SK-N-SH treated with all-trans-retinoic acid at 6 μM for 48 hours (cell line): Measurements from ENCODE around the gene PRKG1.

Experiments used
- ATAC-seq: fragments of 200-7000 bp; cut with Tn5 transposase; 3 replicates; pipeline ENCODE4 v1.9.1; 2020; ENCODE audit warnings: mild to moderate bottlenecking, moderate library complexity
- ARNTL ChIP-seq: fragments of 450-650 bp; formaldehyde crosslinking; IDR thresholded peaks from 2 replicates; pipeline ENCODE4 v1.5.0; 2020; ENCODE audit warnings: low read depth, mild to moderate bottlenecking, moderate library complexity, borderline replicate concordance
- CREB5 ChIP-seq: fragments of 250-450 bp; sonication (Bioruptor Pico); IDR thresholded peaks from 2 replicates; pipeline ENCODE4 v1.5.1; 2020; ENCODE audit warnings: low read depth, mild to moderate bottlenecking, moderate library complexity
- CSDC2 ChIP-seq: fragments of 250-450 bp; sonication (Bioruptor Pico); IDR thresholded peaks from 2 replicates; pipeline ENCODE4 v1.5.0; 2020; ENCODE audit warnings: mild to moderate bottlenecking, moderate library complexity
- CSRNP3 ChIP-seq: fragments of 250-450 bp; sonication (Bioruptor Pico); IDR thresholded peaks from 2 replicates; pipeline ENCODE4 v1.5.1; 2021; ENCODE audit warnings: mild to moderate bottlenecking, moderate library complexity
- ESRRG ChIP-seq: fragments of 250-450 bp; sonication (Bioruptor Pico); IDR thresholded peaks from 2 replicates; pipeline ENCODE4 v1.6.1; 2021; ENCODE audit warnings: mild to moderate bottlenecking
- GLIS3 ChIP-seq: fragments of 250-450 bp; sonication (Bioruptor Pico); IDR thresholded peaks from 2 replicates; pipeline ENCODE4 v1.5.0; 2020; ENCODE audit warnings: mild to moderate bottlenecking, moderate library complexity
- ISL1 ChIP-seq: fragments of 250-450 bp; sonication (Bioruptor Pico); IDR thresholded peaks from 2 replicates; pipeline ENCODE4 v2.1.2; 2022; ENCODE audit warnings: mild to moderate bottlenecking, moderate library complexity
- OSR1 ChIP-seq: fragments of 250-450 bp; sonication (Bioruptor Pico); IDR thresholded peaks from 2 replicates; pipeline ENCODE4 v1.8.0; 2022; ENCODE audit warnings: moderate library complexity, mild to moderate bottlenecking, inconsistent platforms
- PATZ1 ChIP-seq: fragments of 250-450 bp; sonication (Bioruptor Pico); IDR thresholded peaks from 2 replicates; pipeline ENCODE4 v1.8.0; 2020; ENCODE audit warnings: mild to moderate bottlenecking, moderate library complexity, borderline replicate concordance
- POU6F1 ChIP-seq: fragments of 250-450 bp; sonication (Bioruptor Pico); IDR thresholded peaks from 2 replicates; pipeline ENCODE4 v1.8.0; 2021; ENCODE audit warnings: low read depth, mild to moderate bottlenecking, moderate library complexity, borderline replicate concordance
- PPARA ChIP-seq: fragments of 250-450 bp; sonication (Bioruptor Pico); IDR thresholded peaks from 2 replicates; pipeline ENCODE4 v1.5.0; 2020; ENCODE audit warnings: mild to moderate bottlenecking, borderline replicate concordance
- RARB ChIP-seq: fragments of 250-450 bp; sonication (Bioruptor Pico); IDR thresholded peaks from 2 replicates; pipeline ENCODE4 v1.8.0; 2021; ENCODE audit warnings: mild to moderate bottlenecking, moderate library complexity
- TCF4 ChIP-seq: fragments of 250-450 bp; sonication (Bioruptor Pico); IDR thresholded peaks from 2 replicates; pipeline ENCODE4 v1.8.0; 2021; ENCODE audit warnings: mild to moderate bottlenecking, moderate library complexity, borderline replicate concordance
- TOX ChIP-seq: fragments of 250-450 bp; sonication (Bioruptor Pico); IDR thresholded peaks from 2 replicates; pipeline ENCODE4 v1.8.0; 2021; ENCODE audit warnings: mild to moderate bottlenecking, moderate library complexity, borderline replicate concordance
- TSHZ2 ChIP-seq: fragments of 250-450 bp; sonication (Bioruptor Pico); IDR thresholded peaks from 2 replicates; pipeline ENCODE4 v1.5.0; 2020; ENCODE audit warnings: mild to moderate bottlenecking, moderate library complexity
- ZC3H10 ChIP-seq: fragments of 250-450 bp; sonication (Bioruptor Pico); IDR thresholded peaks from 2 replicates; pipeline ENCODE4 v1.5.1; 2021; ENCODE audit warnings: mild to moderate bottlenecking, moderate library complexity
- ZFP3 ChIP-seq: fragments of 250-450 bp; sonication (Bioruptor Pico); IDR thresholded peaks from 2 replicates; pipeline ENCODE4 v1.5.0; 2020; ENCODE audit warnings: mild to moderate bottlenecking, moderate library complexity
- ZFP30 ChIP-seq: fragments of 450-650 bp; formaldehyde crosslinking; IDR thresholded peaks from 2 replicates; pipeline ENCODE4 v1.5.0; 2022; ENCODE audit warnings: mild to moderate bottlenecking, moderate library complexity
- ZNF565 ChIP-seq: fragments of 450-650 bp; formaldehyde crosslinking; conservative IDR thresholded peaks from 2 replicates; pipeline ENCODE4 v1.5.0; 2020; ENCODE audit warnings: low read depth, mild to moderate bottlenecking, moderate library complexity
- ZNF70 ChIP-seq: fragments of 450-650 bp; formaldehyde crosslinking; IDR thresholded peaks from 2 replicates; pipeline ENCODE4 v1.5.0; 2020; ENCODE audit warnings: mild to moderate bottlenecking, moderate library complexity
- ZNF8 ChIP-seq: fragments of 450-650 bp; formaldehyde crosslinking; IDR thresholded peaks from 2 replicates; pipeline ENCODE4 v1.5.0; 2020; ENCODE audit warnings: mild to moderate bottlenecking, moderate library complexity

Gene PRKG1

GRCh38 chr10:51955696-51956095 is 881.4 kb downstream of the PRKG1 start (continued):
- TF ChIP-seq PATZ1 (CRISPR knock-in tag) (no peak), RARB (no peak), ZNF565 (CRISPR knock-in tag) (no peak), ZFP3 (CRISPR knock-in tag) (no peak), TCF4 (no peak), POU6F1 (CRISPR knock-in tag) (no peak), TOX (CRISPR knock-in tag) (no peak), OSR1 (no peak), PPARA (CRISPR knock-in tag) (no peak), CSDC2 (no peak), ZNF70 (no peak), ZC3H10 (CRISPR knock-in tag) (no peak)

- no peak for ATAC-seq
- TF ChIP-seq ARNTL (CRISPR knock-in tag) (no peak), ESRRG (CRISPR knock-in tag) (no peak), CSDC2 (no peak)
Measured at GRCh38 chr10:51956822-51957221, 882.5 kb downstream of the PRKG1 start.

- ATAC-seq: peak; percentile 85
- TF ChIP-seq OSR1 (no peak), ZC3H10 (CRISPR knock-in tag) (no peak), ZNF70 (no peak), TSHZ2 (no peak), PPARA (CRISPR knock-in tag) (no peak), RARB (no peak), ARNTL (CRISPR knock-in tag) (no peak), TCF4 (no peak), GLIS3 (CRISPR knock-in tag) (no peak), ZNF8 (CRISPR knock-in tag) (no peak), ISL1 (CRISPR knock-in tag) (no peak), CSRNP3 (CRISPR knock-in tag) (no peak), PATZ1 (CRISPR knock-in tag) (no peak), ZFP3 (CRISPR knock-in tag) (no peak), ZFP30 (no peak)
Measured at GRCh38 chr10:51960494-51960895, 886.2 kb downstream of the PRKG1 start.

GRCh38 chr10:51961401-51961800 is 887.1 kb downstream of the PRKG1 start:
- TF ChIP-seq ZNF8 (CRISPR knock-in tag) (no peak), ZFP30 (no peak), PATZ1 (CRISPR knock-in tag) (no peak), ZNF565 (CRISPR knock-in tag) (no peak), CREB5 (CRISPR knock-in tag) (no peak), ZC3H10 (CRISPR knock-in tag) (no peak), TOX (CRISPR knock-in tag) (no peak), GLIS3 (CRISPR knock-in tag) (no peak)
- TF ChIP-seq, all 23 proteins: peak for 0
- no peak for ATAC-seq
